Tongue (tissue), 2 donors: ENCODE results near the gene TRPM1. TPM values are rescaled to one million over a fixed set of nuclear protein-coding genes. Genes with fewer than 3 reads are reported as not detected.

Experiments used
- DNase-seq: peaks from one replicate; pipeline ENCODE4 v3.0.0-alpha.2; 2015
- total RNA-seq: library from RNA; depleted of rRNA; stranded (reverse); fragments of >200 nt; gene quantifications from one replicate; pipeline ENCODE4 v1.2.3, GENCODE V29; 2014

Gene TRPM1
- total RNA-seq, 1 donor from 2014 or later, result not detected

DNA sequence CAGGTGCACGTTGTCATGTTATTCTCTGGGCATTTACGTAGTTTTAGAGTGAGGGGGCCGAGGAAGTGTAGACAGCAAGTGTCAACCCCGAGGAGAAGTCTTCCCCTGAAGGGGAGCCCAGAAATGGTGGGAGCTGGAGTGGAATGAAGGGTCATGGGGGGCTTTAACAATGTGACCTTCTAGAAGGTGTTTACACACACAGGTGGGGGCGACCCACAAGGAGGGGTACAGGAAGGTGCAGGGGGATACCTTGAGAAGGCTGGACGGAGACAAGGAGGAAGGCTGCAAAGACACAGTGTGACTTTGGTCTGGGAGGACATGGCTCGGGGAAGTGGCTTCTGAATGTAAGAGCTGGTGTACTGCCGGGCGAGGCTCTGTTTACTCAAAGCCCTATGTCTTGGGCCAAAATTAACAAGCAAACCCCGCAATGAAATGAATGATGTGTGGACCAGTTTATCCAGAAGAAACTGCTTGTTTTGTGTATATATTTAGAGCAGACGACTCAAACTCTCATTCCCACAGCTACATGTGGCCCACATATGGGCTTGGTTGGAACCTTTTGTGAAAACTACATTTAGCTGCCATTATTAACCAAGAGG, 18.7 kb downstream of the TRPM1 start:
- peak; percentile 30 for DNase-seq

DNA sequence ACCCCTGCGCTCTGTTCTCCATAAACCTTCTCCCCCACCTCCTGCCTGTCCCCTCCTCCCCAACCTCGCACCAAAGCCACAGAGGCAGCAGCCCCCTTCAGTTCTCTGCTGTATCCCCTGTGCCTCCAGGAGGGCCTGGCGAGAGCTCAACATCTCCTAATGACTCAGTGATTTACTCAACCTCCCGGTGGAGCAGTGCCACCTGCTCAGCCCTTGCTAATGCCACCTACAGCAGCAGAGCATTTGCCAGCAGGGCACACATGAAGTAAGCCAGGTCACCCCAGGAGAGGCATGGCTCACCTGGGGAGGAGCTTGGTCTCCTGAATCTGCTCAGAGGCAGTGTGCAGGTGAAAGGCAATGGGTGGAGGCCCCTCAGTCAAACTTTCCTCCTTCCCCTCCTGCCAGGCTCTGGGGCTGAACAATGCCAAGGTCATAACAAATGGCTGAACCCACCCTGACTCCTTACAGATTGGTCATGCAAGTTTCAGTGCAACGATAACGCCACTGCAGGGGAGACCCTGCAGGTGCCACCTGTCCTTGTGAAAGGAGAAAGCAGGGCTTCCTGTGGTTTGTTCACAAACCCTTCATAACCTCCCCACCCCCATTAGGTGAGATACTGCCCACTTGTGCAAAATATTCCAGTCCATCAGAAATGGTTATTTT, 19.8 kb downstream of the TRPM1 start:
- DNase-seq, result no peak

DNA sequence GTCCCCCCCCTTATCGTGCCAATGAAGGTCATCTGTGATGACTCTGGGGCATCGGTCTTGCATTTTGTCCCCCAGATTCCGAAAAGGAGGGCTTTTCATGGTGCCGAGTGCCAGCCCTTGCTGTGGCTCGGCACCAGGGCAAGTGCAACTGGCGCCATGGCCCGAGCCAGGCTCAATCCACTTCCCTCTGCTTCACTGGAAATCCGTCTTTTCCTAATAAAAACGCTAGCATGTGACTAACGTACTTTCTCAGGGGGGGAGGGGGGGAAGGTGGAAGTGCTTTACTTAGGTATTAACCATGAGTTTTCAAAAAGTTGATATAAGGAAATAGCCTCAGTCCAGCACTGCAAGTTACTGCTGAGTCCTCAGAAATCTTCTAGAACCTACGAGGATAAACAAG, 20.5 kb downstream of the TRPM1 start:
- DNase-seq, result no peak

DNA sequence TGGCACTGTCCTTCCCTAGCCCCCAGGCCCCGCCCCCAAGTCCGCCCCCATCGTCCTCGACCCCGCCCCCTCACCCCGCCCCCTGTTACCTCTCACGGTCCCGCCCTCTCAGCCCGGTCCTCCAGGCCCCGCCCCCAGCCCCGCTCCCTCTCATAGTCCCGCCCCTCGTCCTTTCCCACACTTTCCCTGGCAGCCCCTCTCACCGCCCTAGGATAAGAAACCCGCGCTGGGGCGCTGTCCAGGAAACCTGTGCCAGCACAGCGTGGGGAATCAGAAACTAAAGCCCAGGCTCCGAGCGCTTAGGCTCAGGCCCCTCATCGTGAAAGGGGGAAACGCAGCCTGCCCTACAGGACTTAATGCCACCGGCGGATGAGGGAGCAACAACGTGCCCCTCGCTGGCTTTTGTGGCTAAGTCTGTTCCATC, 20.9 kb downstream of the TRPM1 start:
- peak; percentile 56 for DNase-seq

DNA sequence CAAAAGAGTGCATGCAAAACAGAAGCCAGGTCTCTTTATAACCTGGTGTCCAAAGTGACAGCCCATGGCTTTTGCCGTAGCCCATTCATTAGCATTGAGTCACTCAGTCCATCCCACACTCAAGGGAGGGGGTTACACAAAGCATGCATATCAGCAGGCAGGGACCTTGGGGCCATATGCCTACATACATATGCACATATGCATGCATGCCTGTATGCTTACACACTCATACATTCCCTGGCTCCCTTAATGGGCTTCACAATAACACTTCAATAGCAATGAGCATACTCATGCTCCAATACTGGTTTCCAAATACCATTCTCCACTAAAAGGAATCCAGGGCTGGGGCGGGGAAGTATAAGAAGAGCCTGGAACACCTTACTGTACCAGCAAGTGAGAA, 22.0 kb downstream of the TRPM1 start:
- DNase-seq, result no peak

DNA sequence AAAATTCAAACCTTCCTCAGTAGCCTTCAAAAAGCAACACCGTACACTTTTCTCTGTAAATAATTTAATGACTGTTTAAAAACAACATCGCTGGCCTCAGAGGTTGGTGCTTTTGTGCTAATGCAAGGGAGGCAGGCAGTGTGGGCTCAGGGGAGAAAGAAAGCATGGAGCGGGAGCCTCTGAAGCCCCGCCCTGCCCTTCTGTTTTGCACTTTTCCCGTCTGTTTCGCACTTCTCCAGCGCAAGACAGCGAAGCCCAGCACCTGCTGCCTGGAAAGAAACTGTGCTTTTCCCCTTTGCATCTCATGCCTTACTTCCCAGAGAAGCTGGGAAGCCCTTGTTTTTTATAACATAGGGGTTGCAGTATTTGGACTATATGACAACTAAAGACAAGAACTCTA, 23.1 kb downstream of the TRPM1 start:
- DNase-seq, result peak; percentile 31

DNA sequence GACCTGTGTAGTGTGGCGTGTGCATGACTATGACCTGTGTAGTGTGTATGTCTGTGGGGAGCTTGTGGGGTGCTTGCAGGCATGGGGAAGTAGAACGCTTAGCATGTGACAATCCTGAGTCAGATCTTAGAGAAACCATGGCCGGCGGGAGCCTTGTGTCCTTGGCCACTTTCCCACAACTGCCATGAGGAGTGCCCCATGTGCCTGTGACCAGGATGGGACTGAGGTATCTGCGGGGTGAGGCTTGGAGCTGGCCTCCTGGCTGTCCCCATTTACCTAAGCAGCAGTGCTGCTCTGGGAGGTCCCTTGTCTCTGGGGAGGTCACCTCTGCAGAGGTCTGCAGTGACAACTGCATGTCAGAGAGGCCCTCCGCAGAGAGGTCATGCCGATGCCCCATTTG, 23.6 kb downstream of the TRPM1 start:
- no peak for DNase-seq

DNA sequence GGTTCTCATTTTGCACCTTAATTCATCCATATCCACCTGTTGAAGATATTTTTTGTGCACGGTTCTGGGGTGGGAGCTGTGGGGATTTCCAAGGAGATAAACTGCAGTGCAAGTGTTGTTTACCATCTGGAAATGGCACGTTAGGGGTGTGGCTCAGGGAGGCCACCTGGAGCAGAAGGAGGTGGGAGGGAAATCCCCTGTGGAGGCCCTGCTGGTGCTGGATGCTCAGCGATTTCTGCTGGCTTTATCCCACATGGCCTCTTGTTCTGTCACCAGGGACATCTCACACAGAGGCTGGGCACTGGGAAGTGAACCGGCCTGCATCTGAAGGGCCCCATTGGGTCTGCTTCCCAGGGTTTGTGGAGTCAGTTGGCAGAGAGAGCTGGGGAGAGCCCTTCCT, 24.3 kb downstream of the TRPM1 start:
- peak; percentile 20 for DNase-seq

DNA sequence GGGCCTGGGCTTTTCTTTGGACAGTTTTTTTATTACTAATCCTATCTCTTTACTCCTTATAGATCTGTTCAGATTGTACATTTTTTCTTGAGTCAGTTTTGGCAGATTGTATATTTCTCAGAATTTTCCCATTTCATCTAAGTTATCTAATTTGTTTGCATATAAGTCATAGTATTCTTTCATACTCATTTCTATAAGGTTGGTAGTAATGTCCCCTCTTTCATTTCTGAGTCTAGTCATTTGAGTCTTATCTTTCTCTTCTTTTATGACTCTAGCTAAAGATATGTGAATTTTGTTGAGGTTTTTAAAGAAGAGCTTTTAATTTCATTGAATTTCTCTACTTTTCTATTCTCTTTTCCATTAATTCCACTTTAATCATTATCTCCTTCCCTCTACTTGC, 27.2 kb downstream of the TRPM1 start:
- DNase-seq, result no peak

DNA sequence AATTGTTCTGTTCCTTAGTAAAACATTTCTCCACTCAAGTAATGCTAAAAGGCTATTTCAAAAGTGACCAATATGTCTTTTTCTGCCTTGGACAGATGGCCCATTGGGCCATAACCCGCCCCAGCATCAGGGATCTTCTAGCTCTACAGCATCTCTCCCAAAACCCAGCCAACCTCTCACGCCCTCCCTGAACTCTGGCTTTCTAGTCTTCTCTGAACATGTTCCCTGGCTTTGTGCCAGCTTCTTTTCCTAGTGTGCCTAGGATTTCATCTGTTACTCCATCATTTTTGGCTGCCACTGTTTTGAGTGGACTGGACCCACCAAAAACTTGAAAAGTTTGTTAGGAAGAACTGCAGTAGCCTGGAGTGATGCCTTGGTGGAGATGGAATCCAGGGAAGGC, 30.7 kb downstream of the TRPM1 start:
- DNase-seq, result no peak

DNA sequence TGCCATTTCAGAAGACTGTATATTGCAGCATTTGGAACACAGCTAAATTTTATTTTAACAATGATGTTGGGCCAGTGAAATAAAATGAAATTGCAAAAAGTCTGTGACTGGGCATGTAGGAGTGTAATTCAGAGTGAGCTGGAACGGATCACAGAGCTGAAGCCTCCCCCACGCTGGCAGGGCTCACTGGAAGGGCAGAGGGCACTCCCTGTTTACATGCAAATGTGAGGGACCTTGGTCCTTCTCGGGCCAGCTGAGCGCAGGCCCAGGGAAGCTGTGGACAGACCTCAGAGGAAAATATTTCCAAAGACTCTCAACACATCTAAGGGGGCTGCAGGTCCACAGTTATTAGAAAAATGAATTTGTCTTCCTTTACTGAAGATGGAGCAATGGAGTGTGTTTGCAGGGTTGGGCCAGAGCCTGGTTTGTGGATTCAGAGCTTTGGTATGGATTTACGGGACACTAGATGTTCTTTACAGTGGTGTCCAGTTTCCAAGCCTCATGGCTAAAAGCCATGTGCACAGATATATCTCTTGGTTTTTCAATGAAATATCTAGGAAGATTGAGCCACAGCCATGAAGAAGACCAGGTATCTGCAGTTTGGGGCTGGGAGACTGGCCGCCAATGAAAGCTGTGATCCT, 32.0 kb downstream of the TRPM1 start:
- DNase-seq, result no peak

DNA sequence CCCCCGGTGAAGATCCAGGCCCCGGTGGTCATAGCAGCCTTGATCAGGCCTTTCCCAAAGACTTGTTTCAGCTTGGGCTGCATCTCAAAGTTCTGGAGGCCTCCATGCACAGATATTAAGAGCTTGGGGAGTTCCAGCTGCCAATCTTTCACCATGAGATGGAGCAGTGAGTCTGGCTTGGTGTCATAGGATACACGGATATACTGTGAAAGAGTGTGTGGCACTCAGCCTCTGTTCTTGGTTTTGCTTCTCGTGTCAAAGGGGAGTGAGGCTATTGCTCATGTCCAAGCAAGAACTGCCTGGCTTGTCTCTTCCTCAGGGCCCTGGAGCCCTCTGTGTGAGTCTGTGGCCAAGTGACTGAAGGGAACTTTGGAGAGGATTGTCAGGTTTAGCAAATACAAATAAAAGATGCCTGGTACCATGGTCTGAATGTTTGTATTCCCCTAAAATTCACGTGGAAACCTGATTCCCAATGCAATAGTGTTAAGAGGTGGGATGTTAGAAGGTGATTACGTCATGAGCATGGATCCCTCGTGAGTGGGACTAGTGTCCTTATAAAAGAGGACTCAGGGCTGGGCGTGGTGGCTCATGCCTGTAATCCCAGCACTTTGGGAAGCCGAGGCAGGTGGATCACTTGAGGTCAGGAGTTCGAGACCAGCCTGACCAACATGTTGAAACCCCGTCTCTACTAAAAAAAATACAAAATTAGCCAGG, 33.5 kb downstream of the TRPM1 start:
- no peak for DNase-seq

DNA sequence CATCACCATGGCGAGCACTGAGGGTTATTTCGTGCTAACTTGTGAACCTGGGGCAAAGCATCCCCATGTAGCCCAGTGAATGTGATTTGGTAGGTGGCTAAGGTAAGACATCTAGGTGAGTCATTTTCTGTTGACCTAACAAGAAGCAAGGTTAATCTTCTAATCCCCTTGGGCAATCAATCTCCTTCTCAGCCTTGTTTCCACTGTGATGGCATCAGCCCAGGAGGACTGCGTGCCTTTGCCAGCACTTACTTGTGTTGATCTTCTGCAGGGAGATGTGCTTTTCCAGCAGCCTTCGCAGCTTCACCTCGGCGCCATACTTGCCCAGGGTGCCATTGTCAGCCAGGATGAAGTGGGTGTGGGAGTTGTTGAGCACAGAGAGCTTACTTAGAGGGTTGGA, 35.7 kb downstream of the TRPM1 start:
- DNase-seq, result no peak

DNA sequence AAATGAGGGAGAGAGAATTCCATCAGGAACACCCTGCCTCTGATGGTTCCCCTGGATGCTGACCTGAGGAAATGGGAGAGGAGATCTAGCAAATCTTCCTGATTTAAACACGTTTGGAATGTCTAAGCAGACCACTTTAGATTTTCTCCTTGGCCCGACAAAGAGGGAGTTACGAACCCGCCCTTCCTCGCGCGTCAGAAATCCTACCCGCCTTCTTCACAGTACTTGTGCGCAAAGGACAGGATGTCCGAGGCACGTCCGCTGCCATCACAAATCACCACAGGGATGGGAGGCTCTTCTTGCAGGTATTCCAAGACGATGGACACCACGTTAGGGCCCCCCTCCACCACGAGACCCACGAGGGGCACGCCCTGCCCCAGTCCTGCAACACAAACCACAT, 38.6 kb downstream of the TRPM1 start:
- peak; percentile 28 for DNase-seq

DNA sequence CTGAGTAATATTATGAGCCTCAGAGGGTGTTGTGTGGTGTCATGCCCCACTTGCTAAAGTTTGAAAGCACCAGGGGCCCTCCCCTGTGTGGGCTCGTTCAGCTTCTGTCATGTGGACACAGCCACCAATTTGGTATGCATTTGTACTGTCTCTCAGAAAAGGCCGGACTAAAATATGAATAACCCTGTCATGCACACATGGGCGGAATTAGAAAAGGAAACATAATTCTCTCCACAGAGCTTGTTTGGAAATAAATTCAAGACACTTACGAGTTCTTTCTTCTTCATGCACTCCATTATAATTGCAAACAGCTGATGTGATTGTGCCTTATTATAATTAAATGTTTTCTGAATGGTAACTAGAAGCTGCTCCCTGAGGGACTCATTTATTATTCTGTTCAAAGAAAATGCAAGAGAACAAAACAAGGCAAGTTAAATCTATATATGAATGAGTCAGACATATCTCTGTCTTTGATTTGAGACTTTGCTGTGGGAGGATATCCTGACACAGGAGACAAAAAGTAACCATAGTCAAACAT, 39.1 kb downstream of the TRPM1 start:
- DNase-seq, result peak; percentile 50

DNA sequence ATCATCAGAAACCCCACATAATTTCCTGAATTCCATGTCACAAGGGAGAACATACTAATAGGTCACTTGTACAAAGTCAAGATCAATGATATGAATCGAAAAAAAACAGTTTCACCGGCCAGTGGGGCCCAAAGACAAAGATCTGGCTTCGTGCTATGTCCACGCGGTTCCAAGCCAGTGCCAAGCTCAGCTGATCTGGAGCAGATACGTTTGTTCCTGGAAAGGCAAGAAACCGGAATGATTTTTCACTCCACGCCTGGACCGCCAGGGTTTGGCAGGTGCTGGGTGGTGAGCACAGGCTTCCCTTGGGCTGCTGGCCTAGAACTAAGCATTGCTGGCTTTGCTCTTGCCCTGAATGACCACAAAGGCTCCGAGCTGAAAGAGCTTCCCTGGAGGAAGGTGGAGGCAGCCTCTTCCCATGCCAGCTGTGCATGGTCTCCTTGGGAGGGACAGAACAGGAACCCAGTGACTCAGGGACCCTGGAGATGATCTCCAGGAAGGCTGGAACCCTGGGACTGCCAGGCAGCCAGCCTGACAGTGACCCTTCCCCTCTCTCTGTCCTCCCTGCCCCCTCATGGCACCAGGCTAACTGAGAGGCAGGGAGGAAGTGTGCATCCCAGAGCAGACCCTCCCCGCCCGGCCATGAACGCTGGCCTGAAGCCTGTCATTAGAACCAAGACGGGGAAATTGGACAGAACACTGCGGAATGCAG, 40.9 kb downstream of the TRPM1 start:
- no peak for DNase-seq

DNA sequence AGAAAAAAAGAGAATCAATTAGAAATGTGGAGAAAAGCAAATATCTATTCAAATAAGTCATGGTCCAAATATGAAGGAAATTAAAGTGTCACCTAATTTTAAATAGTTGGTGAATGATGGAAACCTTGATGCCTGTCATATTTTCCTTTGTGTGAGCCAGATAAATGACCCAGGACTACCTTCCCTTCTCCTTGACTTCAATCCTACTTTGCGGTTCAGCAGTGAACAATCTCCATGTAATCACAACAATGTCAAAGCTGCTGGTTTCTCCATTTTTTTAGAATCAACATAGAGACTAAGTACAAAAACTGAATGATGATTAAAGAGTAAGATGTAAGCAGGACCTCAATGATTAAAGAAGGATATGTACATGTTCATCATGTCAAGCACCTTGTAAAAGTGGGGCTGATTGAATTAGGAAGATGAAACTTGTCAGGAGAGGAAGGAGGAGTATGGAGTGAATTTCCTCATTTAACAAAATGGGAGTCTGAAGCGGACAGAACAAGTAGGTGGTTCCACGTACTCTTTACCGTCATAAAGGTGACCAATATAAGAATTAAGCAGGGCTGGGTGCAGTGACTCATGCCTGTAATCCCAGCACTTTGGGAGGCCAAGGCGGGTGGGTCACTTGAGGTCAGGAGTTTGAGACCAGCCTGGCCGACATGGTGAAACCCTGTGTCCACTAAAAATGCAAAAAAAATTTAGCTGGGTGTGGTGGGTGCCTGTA, 43.1 kb downstream of the TRPM1 start:
- DNase-seq, result no peak

DNA sequence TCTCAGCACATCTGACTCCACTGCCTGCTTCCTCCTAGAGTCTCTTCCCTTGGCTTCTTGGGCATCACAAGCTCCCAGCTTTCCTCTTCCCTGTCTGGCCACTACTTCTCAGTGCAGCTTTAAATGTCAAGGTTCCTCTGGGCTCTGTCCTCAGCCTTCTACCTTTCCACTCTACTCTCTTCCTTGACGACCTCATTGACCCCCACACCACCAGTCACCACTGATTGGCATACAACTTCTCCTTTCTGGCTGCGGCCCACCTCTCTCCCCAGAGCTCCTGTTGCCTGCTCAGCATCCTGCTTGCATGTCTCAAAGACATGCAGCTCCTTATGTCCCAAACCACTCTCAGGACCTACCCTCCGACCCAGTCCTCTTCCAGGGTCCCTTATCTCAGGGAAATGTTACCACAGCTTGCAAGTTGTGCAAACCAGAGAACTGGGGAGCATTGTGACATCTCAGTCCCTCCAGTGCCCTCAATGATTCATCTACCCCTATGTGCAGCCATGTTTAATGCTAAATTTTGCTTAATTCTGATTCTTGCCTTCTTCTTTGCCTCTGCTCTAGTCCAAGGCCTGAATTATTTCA, 49.9 kb downstream of the TRPM1 start:
- no peak for DNase-seq

DNA sequence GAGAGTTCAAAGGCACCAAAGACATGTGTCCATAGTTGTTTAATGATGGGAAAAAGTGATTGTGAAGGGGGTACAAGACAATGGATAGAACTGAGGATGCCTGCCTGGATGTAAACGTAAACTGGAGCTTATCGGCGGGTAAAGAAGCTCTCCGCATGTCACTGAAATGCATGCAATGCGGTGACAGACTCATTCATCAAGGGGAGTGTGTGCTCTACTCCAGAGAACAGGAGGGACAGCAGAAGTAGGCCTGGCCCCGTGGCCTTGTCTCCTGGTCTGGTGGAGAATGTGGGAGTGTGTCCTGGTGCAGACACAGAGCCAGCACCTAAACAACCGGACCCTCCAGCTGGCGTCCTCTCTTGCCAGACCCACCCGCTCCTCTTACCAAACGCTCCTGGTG, 50.6 kb downstream of the TRPM1 start:
- no peak for DNase-seq

DNA sequence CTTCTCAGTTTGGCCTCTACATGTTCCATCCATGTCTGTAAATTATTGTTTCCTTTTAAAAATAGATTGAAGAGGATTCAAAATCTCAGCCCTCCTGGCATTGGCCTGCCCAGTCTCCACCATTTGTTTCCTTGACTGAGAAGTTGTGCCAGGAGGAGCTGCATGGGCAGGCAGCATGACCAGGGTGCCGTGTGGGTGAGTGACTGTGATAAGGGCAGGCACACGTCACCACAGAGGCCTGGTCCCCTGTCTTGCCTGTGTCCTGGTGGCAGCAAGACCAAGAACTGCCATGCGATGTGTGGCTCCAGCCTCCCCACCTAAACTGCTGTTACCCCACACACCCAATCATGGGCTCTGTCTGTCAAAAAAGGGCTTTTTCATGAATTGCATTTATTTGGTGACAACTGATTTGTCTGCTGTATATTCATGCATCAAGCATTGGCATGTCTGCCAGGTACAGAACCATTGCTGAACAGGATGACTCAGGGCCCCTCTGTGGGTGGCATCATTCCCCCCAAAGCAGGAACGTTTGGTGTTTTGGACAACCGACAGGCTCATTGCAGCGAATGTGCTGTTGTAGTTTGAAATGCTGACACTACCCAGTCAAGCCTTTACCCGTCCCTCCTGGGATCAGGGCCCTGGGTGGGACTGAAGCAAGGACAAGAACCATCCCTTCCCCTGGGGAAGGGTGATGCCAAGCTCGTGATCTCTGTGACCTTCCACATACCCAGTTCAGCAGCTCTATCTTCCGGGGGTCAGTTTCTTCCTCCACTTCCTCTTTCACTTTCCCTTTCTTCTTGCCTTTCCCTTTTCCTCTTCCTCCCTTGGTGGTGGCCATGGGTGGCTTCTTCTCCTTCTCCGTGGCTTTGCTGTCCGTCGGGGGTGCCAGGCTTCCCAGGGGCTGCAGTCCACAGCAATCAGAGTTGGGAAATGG, 51.6 kb downstream of the TRPM1 start:
- DNase-seq, result no peak
